GM12864 (cell line): ENCODE results near the gene HSPB8.

ENCODE experiments used
- DNase-seq: peaks from one replicate; pipeline ENCODE4 v3.0.0-alpha.2; 2011; ENCODE audit warnings: low read depth
- H3K4me3 ChIP-seq: 2 replicates; pipeline ENCODE4 v1.5.1; 2011; ENCODE audit warnings: mild to moderate bottlenecking, low read depth, low read length, control low read depth
- CTCF ChIP-seq: IDR thresholded peaks from 2 replicates; pipeline ENCODE4 v1.5.1; 2011; ENCODE audit warnings: low read depth, mild to moderate bottlenecking, moderate library complexity, low read length, control low read depth, inconsistent platforms; ENCODE audit errors: missing control alignments

The HSPB8 gene

DNA sequence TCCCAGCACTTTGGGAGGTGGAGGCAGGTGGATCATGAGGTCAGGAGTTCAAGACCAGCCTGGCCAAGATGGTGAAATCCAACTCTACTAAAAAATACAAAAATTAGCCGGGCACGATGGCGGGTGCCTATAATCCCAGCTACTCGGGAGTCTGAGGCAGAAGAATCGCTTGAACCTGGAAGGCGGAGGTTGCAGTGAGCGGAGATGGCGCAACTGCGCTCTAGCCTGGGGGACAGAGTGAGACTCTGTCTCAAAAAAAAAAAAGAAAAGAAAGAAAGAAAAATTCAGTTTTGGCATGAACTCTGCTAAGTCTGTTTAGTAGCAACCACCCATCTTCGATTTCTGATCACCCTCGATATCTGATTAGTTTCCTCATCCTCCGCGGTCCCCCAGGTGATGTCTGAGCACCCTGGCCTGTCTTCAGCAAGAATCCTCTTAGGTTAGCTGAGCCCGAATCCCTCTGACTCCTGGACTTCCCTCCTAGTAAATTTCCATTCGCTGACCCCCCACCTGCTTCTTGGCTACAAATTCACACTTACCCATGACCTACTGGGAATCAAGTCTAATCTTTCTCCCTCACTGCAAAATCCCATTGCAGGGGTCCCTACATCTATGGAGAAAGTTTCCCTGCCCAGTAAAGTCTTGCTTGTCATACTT is 879 bp upstream of the HSPB8 start:
- no peak overlapping the region for H3K4me3 ChIP-seq
- DNase-seq: no peak
- no peak for TF ChIP-seq CTCF

GRCh38 chr12:119179335-119180021 is 747 bp downstream of the HSPB8 start:
- no peak overlapping the region for H3K4me3 ChIP-seq
- no peak for DNase-seq

GRCh38 chr12:119180380-119181040 is 1.8 kb downstream of the HSPB8 start:
- no peak for TF ChIP-seq CTCF
- no peak overlapping the region for H3K4me3 ChIP-seq
- DNase-seq: no peak

More at GRCh38 chr12:119179335-119180021, 747 bp downstream of the HSPB8 start:
- TF ChIP-seq CTCF: no peak

DNA sequence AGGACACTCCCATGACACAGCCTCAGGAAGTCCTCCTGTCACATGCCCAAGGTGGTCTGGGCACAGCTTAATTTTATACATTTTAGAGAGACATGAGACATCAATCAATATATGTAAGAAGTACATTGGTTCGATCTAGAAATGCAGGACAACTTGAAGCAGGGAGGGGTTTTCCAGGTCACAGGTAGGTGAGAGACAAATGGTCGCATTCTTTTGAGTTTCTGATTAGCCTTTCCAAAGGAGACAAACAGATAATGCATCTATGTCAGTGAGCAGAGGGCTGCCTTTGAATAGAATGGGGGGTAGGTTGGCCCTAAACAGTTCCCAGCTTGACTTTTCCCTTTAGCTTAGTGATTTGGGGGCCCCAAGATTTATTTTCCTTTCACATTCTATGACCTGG is 2.5 kb downstream of the HSPB8 start:
- H3K4me3 ChIP-seq: no peak overlapping the region
- TF ChIP-seq CTCF: no peak
- no peak for DNase-seq

DNA sequence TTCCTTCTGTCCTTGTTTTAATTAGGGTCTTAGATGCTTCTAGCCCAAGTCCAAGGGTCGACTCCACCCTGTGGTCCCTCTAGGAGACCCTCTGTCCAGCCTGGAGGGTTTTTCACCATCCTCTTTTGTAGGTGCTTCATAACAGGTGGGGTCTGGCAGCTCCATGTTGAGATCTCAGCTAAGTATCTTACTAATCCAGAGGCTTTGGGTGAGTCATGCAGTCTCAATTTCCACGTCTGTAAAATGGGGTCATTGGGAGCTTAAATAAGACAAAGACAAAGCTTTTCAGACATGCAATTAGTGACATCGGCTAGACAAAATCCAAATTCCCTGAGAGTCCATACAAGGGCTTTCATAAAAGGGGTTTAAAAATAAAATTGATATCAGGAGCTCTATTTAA is 3.2 kb downstream of the HSPB8 start:
- TF ChIP-seq CTCF: no peak
- H3K4me3 ChIP-seq: no peak overlapping the region
- no peak for DNase-seq

DNA sequence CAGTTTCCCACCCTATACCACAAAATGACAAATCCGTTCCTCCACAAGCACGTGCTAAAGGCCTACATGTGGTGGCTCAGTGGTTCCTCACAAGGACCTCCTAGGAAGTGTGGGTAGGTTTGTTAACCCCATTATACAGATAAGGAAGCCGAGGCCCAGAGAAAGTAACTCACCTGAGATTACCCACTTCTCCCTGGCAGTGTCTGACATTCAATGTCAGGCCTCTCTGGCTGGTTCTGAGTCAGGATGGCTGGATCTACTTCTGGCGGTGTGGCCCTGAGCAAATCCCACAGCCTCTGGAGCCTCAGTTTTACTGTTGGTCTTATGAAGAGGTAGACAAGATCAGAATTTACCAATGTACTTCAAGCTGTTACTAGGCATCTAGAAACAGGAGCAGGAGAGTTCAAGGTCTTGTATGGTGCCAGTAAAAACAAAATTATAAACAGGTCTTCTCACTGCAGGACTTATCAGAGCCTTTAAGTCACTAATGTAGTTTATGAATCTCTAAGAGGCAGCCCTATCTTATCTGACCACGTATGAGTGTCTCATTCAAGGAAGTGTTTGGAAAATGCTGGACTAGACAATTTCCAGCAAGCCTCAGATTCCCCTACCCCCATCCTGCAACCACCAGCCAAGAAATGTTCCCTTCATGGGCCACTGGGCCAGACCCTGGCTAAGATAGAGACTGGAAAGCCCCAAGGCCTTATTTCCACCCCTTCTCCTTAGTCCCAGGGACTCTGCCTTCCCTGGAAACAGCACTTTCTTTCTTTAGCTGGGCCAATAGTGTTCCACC is 4.2 kb downstream of the HSPB8 start:
- no peak overlapping the region for H3K4me3 ChIP-seq
- no peak for DNase-seq
- TF ChIP-seq CTCF: no peak
